HepG2 (cell line): ENCODE data around the gene IFI35. TPM values are rescaled to one million over a fixed set of nuclear protein-coding genes. Genes with fewer than 3 reads are reported as not detected.

Experiments used
- BATF2 ChIP-seq: sonication (generic); formaldehyde crosslinking; IDR thresholded peaks from 2 replicates; pipeline ENCODE4 v1.8.0; 2022; ENCODE audit warnings: mild to moderate bottlenecking, missing genetic modification reagents, moderate library complexity
- BCL6 ChIP-seq: IDR thresholded peaks from 2 replicates; pipeline ENCODE4 v1.6.1; 2016; ENCODE audit warnings: missing genetic modification reagents, missing compliant biosample characterization
- DMTF1 ChIP-seq: sonication (generic); formaldehyde crosslinking; IDR thresholded peaks from 2 replicates; pipeline ENCODE4 v1.4.0; 2020; ENCODE audit warnings: mild to moderate bottlenecking, missing genetic modification reagents
- DZIP1 ChIP-seq: sonication (generic); formaldehyde crosslinking; IDR thresholded peaks from 2 replicates; pipeline ENCODE4 v1.5.0; 2020; ENCODE audit warnings: mild to moderate bottlenecking, missing genetic modification reagents
- FOXA3 ChIP-seq: IDR thresholded peaks from 2 replicates; pipeline ENCODE4 v1.6.1; 2016; ENCODE audit warnings: missing genetic modification reagents, missing compliant biosample characterization
- GLMP ChIP-seq: sonication (generic); formaldehyde crosslinking; IDR thresholded peaks from 2 replicates; pipeline ENCODE4 v1.9.0; 2021; ENCODE audit warnings: missing genetic modification reagents, mild to moderate bottlenecking, borderline replicate concordance
- HMG20B ChIP-seq: conservative IDR thresholded peaks from 2 replicates; pipeline ENCODE4 v1.6.1; 2016; ENCODE audit warnings: missing genetic modification reagents, missing compliant biosample characterization
- HMGXB4 ChIP-seq, 2 experiments: sonication (generic) in 1 of 2; formaldehyde crosslinking in 1 of 2; IDR thresholded peaks; 2 replicates each; pipeline versions ENCODE4 v1.4.0 to v1.6.1; 2018 to 2020; ENCODE audit warnings: missing genetic modification reagents in 2 of 2, borderline replicate concordance in 1 of 2, low read depth in 1 of 2, mild to moderate bottlenecking in 1 of 2, missing biosample characterization in 1 of 2
- HOXA3 ChIP-seq: sonication (generic); formaldehyde crosslinking; IDR thresholded peaks from 2 replicates; pipeline ENCODE4 v1.5.0; 2020; ENCODE audit warnings: missing genetic modification reagents
- MTF2 ChIP-seq: sonication (generic); formaldehyde crosslinking; IDR thresholded peaks from 2 replicates; pipeline ENCODE4 v1.5.0; 2020; ENCODE audit warnings: missing genetic modification reagents, borderline replicate concordance
- RFX1 ChIP-seq: fragments of 450-650 bp; IDR thresholded peaks from 2 replicates; pipeline ENCODE4 v1.6.1; 2017
- SIN3A ChIP-seq: IDR thresholded peaks from 2 replicates; pipeline ENCODE4 v1.6.1; 2011; ENCODE audit warnings: low read depth, mild to moderate bottlenecking, control low read depth, low read length, borderline replicate concordance
- SIN3B ChIP-seq: fragments of 150-350 bp; IDR thresholded peaks from 2 replicates; pipeline ENCODE4 v1.6.1; 2014; ENCODE audit warnings: low read length
- TAF1 ChIP-seq: sonication (generic); formaldehyde crosslinking; IDR thresholded peaks from 2 replicates; pipeline ENCODE4 v1.4.0; 2020; ENCODE audit warnings: missing genetic modification reagents
- TSC22D2 ChIP-seq: sonication (generic); formaldehyde crosslinking; IDR thresholded peaks from 2 replicates; pipeline ENCODE4 v1.5.1; 2020; ENCODE audit warnings: missing genetic modification reagents, mild to moderate bottlenecking, borderline replicate concordance
- WIZ ChIP-seq: sonication (generic); formaldehyde crosslinking; IDR thresholded peaks from 2 replicates; pipeline ENCODE4 v1.5.1; 2020; ENCODE audit warnings: mild to moderate bottlenecking, missing genetic modification reagents
- ZNF484 ChIP-seq: sonication (generic); formaldehyde crosslinking; IDR thresholded peaks from 2 replicates; pipeline ENCODE4 v1.5.1; 2020; ENCODE audit warnings: mild to moderate bottlenecking, low read depth, missing genetic modification reagents, borderline replicate concordance
- ZNF550 ChIP-seq: sonication (generic); formaldehyde crosslinking; IDR thresholded peaks from 2 replicates; pipeline ENCODE4 v1.4.0; 2020; ENCODE audit warnings: mild to moderate bottlenecking, missing genetic modification reagents, borderline replicate concordance
- ZNF740 ChIP-seq: sonication (generic); formaldehyde crosslinking; IDR thresholded peaks from 2 replicates; pipeline ENCODE4 v1.4.0; 2020; ENCODE audit warnings: missing genetic modification reagents
- ZNF790 ChIP-seq: sonication (generic); formaldehyde crosslinking; IDR thresholded peaks from 2 replicates; pipeline ENCODE4 v1.8.0; 2022; ENCODE audit warnings: missing genetic modification reagents, mild to moderate bottlenecking, borderline replicate concordance
- polyA plus RNA-seq, 8 experiments: library from polyadenylated mRNA; depleted of rRNA in 3 of 8; stranded (reverse) in 7 of 8; unstranded in 1 of 8; fragments of >200 nt; fragmentation: Illumina TruSeq in 4 of 8; extraction: Trizol in 4 of 8; gene quantifications; 2 replicates each; pipeline versions ENCODE4 v1.2.1 to v1.2.3, GENCODE V29; 2011 to 2016; ENCODE audit warnings: low read depth in 4 of 8, missing spikeins in 1 of 8, mixed read lengths in 1 of 8; ENCODE audit not compliant: insufficient read depth in 1 of 8
- total RNA-seq, 5 experiments: library from RNA; depleted of rRNA; stranded (reverse); fragments of >200 nt; fragmentation: Illumina TruSeq; extraction: Trizol; gene quantifications; 2 replicates each; pipeline ENCODE4 v1.2.3, GENCODE V29; 2016; ENCODE audit warnings: low read depth in 1 of 5

IFI35 gene
- total and polyA plus RNA-seq, 2 of the 13 experiments (the other 11 are each of a cell fraction or from before 2014, with no cell fraction given), result 28.9 to 38.1 TPM

GRCh38 chr17:42975265-42975664 is 31.3 kb upstream of the IFI35 start (continued):
- TF ChIP-seq DMTF1 (CRISPR knock-in tag) (no peak), ZNF550 (no peak), HOXA3 (CRISPR knock-in tag) (peak; percentile 21; the same call in 1 of the 2 replicates), BCL6 (CRISPR knock-in tag) (peak; percentile 92), ZNF740 (CRISPR knock-in tag) (no peak), RFX1 (no peak), FOXA3 (CRISPR knock-in tag) (0 out of 2 replicates have a peak, but pooled peaks have one; percentile 6), BATF2 (CRISPR knock-in tag) (no peak), WIZ (CRISPR knock-in tag) (0 out of 2 replicates have a peak, but pooled peaks have one; percentile 22), SIN3B (no peak), HMG20B (CRISPR knock-in tag) (no peak), MTF2 (CRISPR knock-in tag) (no peak), HMGXB4 (CRISPR knock-in tag; IDR thresholded peaks at IDR 0.05; ENCODE audit: borderline replicate concordance in 1 of 2, low read depth in 1 of 2) (no peak), TAF1 (no peak), SIN3A (no peak), TSC22D2 (CRISPR knock-in tag) (no peak), ZNF484 (CRISPR knock-in tag) (no peak), DZIP1 (CRISPR knock-in tag) (no peak), ZNF790 (no peak), GLMP (CRISPR knock-in tag) (no peak)
